Stimulated activated CD8-positive, alpha-beta memory T cell treated with anti-CD3 and anti-CD28 coated beads, Interleukin-2, amount 100 ng/mL, for 48 hours (primary cell): ENCODE data around the gene KMT2E.
"Not testable (repeated sequence)": the region's sequence is repeated elsewhere in the genome, so short reads cannot be mapped to it uniquely, and the experiment has no call there.

Source experiments
- DNase-seq, 2 donors: peaks; one replicate each; pipeline ENCODE4 v3.0.0-alpha.2; 2020; ENCODE audit warnings: low read depth in 2 of 2

The KMT2E gene

DNA sequence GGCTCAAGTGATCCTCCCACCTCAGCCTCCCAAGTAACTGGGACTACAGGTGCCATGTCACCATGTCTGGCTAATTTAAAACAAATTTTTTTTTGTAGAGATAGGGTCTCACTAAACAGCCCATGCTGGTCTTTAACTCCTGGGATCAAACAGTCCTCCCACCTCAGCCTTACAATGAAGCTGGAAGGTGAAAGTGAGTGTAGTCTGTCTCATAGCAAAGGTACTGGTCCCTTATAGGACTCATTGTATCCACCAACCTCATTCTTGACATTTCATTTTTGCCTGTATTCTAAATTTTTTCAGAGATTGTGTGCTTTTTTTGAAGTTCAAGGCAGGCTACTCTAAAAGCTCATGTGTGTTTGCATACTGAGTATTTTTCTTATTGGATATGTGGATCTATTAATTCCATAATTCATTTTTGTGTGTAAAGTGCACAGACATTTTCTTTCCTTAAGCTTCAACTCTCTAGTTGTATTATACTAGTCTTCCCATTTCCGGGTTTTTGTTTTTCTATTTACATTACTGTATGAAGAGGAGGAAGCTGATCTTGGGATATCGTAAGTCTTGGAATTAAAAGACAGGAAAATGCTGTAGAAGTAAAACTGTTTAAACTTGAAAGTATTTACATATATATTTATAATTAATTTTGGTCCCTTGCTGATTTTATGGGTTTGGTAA lies 13.3 kb downstream of the KMT2E start:
- no peak for DNase-seq

DNA sequence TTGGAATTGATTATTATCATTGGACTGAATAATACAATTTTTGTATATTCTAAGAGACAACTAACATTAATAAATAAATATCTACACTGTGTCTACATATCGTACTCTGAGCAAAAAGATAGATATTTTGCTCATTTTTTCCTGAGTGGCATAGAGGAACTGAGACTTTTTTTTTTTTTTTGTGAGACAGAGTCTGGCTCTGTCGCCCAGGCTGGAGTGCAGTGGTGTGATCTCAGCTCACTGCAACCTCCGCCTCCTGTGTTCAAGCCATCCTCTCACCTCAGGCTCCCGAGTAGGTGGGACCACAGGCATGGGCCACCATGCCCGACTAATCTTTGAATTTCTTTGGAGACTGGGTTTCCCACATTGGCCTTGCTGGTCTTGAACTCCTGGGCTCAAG lies 14.0 kb downstream of the KMT2E start:
- no peak for DNase-seq

DNA sequence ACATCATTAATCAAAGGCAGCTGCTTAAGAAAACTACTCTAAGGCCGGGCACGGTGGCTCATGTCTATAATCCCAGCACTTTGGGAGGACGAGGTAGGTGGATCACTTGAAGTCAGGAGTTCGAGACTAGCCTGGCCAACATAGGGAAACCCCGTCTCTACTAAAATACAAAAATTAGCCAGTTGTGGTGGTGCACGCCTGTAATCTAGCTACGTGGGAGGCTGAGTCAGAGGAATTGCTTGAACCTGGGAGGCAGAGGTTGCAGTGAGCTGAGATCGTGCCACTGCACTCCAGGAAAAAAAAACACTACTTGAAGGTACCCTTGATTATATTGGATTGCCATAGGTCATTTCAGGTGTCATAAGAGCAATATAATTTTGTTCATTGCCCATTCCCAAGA lies 14.9 kb downstream of the KMT2E start:
- DNase-seq = not testable (repeated sequence)

DNA sequence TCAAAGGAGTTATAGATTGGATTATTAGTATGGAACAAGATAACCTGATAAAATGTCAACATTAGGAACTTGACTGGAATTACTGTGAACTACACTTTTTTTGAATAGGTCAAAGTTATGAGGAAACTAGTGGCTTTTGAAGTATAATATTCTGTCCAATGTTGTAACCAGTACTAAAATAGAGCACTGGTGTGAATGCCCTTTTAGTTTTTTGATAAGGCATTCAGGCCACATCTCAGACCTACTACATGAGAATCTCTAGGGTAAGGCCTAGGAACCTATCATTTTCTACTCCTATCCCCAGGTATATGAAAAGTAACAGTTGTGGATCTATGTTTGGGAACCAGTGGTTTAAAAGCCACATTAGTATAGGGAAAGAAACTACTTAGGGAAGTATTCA lies 16.4 kb downstream of the KMT2E start:
- DNase-seq = no peak

DNA sequence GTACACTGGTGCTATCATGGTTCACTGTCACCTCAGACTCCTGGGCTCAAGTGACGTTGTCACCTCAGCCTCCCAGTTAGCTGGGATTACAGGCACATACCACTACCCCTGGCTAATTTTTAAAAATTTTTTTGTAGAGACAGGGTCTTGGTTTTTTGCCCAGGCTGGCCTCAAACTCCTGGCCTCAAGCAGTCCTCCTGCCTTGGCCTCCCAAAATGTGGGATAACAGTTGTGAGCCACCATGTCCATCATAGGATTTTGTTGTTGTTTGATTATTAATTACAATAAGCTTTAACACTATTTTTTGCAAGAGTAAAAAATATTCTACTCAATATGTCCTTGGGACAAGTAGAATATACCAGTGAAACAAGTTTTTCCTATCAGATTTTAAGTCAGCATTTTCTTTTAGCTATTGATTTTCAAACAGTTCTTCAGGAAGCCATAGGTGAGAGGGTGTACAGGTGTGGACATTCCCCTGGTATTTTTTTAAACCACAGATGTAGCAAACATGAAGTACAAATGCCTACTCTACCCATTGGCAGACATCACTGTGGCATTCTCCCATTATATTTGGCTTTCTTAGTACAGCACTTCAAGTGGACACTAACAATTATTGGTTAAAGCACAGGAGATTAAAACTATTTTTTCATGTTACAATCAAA lies 18.7 kb downstream of the KMT2E start:
- no peak for DNase-seq

DNA sequence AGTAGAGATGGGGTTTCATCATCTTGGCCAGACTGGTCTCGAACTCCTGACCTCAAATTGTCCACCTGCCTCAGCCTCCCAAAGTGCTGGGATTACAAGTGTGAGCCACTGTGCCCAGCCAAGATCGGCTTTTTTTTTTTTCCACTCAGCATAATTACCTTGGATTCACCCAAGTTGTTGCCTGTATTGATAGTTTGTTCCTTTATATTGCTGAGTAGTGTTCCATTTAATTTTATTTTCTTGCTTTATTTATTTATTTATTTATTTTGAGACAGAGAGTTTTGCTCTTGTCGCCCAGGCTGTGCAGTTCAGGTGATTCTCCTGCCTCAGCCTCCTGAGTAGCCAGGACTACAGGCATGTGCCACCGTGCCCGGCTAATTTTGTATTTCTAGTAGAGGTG lies 21.3 kb downstream of the KMT2E start:
- DNase-seq = no peak

DNA sequence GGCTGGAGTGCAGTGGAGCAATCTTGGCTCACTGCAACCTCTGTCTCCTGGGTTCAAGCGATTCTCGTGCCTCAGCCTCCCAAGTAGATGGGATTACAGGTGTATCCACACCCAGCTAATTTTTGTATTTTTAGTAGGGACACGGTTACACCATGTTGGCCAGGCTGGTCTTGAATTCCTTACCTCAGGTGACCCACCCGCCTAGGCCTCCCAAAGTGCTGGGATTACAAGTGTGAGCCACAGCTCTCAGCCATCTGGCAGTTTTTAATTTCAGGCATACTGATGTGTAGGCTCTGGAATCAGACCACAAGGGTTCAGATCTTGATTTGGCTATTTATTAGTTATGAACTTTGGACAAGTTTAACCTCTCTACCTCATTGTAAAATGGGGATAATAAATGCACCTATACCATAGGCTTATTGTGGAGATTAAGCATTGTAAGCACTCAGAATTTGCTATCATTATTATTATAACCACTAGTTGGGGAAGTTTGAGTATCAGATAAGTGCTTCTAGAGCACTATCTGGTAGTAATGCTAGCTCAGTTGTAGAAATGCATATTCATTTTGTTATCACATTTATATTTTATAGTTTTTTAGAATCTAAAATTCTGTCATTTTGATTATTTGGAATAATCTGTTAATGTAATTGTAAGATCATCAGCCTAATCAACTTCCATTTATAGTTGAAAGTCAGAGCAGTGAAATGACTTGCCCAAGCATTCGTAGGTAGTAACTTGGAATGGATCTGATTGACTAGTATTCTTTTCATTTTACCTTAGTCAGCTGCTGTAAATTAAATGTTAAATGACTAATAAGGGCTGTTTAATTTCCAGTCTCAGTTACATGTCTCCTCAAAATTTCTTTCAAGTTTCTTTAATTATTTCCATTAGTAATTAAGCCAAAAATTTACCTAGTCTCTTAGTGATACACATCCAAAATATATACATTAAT lies 22.5 kb downstream of the KMT2E start:
- no peak for DNase-seq

DNA sequence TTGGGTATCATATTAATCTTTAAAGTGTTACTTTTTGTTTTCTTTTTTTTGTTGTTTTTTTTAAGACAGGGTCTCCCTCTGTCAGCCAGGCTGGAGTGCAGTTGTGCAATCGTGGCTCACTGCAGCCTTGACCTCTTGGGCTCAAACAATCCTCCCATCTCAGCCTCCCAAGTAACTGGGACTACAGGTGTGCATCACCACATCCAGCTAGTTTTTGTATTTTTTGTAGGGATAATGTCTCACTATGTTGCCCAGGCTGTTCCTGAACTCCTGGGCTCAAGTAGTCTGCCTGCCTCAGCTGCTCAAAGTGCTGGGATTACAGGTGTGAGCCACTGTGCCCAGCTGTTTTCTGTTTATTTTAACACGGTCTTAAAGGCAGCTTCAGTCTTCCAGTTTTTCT lies 23.3 kb downstream of the KMT2E start:
- DNase-seq = no peak

DNA sequence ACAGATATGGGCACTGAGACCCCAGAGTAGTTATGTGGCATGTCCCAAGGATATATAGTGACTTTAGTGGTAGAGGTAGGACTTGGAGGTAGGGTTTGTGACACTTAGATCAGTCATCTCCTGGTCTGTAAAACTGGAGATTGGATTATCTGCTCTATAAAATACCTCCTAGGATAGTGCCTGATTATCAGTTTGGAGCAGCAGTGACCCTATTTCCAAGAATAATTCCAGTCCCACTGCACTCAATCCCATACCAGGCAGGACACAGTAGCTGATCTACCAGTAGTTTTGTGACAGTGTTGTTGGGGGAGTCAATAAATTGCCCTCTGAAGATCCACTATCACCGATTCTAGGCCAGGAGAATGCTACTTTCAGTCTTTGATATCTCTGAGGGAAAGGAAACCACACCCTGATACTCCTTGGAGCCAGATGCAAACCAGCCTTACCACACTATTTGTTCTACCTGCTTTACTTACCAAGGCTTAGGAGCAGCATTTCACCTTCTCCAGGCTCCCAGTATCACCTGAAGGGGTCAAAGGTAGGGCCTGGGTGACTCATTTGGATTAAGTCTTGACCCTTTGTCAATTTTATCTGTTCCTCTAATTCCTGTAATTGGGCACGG lies 30.6 kb downstream of the KMT2E start:
- no peak for DNase-seq

DNA sequence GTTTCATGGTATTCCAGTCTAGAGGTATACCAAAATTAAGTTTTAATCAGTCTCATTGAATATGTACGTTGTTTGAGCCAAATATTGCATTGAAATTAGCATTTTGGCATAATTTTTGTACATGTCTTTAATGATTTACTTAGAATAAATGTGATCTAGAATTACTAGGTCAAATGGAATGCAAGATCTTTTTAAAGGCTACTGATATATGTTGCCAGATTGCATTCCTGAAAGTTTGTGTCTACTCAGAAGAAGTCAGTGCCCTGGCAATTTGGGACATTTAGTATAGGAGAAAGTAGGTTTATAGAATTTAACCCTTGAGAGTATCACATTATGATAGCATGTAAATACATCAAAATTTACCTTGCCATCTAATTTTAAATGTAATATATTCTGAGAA lies 32.4 kb downstream of the KMT2E start:
- no peak for DNase-seq

DNA sequence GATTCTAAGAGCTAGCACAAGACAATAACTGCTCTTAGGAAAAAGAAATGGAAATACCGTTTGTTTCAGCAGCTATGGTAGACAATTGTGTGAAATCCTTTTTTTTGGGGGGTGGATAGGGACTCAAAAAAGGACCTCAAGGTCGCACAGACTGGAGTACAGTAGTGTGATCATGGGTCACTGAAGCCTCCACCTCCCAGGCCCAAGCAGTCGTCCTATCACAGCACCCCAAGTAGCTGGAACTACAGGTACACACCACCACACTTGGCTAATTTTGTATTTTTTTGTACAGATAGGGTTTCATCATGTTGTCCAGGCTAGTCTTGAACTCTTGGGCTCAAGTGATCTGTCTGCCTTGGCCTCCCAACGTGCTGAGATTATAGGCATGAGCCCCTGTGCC lies 33.9 kb downstream of the KMT2E start:
- DNase-seq = no peak

DNA sequence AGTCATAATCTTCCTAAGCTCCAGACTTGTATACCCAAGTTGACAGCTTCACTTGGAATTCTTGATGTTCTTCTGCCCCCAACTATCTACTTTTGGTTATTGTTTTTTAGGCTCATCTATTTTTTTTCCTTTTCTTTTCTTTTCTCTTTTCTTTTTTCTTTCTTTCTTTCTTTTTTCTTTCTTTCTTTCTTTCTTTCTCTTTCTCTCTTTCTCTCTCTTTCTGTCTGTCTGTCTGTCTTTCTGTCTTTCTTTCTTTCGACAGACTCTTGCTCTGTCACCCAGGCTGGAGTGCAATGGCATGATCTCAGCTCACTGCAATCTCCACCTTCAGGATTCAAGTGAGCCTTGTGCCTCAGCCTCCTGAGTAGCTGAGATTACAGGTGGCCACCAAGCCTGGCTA lies 36.5 kb downstream of the KMT2E start:
- DNase-seq = no peak

DNA sequence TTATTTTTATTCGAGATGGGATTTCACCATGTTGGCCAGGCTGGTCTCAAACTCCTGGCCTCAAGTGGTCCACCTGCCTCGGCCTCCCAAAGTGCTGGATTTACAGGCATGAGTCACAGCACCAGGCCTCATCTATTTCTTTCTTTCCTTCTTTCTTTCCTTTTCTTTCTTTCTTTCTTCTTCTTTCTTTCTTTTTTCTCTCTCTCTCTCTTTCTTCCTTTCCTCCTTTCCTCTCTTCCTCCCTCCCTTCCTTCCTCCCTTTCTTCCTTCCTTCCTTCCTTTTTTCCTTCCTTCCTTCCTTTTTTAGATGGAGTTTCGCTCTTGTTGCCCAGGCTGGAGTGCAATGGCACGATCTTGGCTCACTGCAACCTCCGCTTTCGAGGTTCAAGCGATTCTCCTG lies 36.9 kb downstream of the KMT2E start:
- DNase-seq = not testable (repeated sequence)

DNA sequence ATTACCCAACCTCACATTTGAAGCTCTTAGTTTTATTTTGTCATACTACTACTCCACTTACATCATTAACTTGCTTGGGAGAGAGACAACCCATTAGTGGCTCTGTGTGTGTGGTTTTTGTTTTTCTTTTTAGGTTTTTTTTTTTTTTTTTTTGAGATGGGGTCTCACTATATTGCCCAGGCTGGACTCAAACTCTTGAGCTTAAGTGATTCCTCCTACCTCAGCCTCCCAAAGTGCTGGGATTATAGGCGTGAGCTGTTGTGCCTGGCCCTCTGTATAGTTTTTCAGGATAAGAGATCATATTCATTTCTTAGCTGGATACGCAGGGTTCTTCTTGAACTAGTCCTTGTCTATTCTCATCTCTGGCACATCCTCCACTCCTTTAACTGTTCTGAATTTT lies 41.1 kb downstream of the KMT2E start:
- no peak for DNase-seq

DNA sequence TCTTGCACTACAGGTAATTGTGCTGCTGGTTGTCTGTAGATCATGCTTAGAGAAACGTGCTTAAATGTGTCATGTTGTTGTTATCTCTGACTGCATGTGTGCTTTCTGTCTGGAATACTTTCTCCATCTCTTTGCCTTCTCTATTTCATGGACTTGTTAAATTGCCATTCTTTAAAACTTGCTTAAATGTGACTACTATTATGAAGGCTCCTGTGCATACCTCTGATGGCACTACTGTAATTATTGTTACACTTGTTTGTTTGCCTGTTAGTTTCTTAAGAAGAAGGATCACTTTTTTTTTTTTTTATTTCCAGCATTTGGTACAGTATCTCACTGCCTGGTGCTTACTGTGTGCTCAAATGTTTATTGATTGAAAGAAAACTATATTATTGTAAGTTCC lies 41.6 kb downstream of the KMT2E start:
- DNase-seq = no peak

DNA sequence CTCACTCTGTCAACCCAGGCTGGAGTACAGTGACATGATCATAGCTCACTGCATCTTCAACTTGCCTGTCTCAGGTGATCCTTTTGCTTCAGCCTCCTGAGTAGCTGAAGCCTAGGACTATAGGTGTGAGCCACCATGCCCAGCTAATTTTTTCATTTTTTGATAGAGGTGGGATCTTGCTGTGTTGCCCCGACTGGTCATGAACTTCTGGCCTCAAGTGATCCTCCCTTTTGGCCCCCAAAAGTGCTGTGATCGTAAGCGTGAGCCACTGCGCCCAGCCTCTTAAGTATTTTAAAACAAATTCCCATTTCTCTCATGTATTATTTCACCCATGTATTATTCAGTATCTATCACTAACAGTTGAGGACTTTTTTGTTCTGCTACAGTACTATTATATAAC lies 43.5 kb downstream of the KMT2E start:
- DNase-seq = no peak

DNA sequence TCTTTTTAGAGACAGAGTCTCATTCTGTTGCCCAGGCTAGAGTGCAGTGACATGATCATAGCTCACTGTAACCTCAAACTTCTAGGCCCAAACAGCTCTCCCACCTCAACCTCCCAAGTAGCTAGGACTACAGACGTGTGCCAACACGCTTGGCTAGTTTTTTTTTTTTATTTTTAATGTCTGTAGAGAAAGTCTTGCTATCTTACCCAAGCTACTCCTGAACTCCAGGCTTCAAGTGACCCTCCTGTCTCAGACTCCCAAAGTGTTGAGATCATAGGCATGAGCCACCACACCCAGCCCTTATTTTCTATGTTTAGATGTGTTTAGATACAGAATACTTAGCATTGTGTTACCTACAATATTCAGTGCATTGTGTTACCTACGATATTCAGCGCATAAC lies 46.4 kb downstream of the KMT2E start:
- no peak for DNase-seq

DNA sequence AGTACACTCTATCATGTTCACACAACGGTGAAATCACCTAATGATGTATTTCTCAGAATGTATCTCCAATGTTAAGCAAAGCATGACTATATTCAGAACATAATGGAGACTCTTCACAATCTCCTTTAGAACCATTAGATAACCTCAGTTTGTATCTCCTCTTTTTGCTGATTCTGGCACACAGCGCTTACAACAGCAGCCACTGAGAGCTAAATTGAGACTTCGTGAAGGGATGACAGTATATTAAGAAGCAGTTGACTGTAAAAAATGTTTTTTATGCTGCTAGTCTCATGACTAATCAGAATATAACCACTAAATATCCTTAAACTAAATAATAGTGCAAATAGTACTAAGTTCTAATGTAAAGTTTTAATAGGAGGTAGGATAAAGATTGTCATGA lies 46.9 kb downstream of the KMT2E start:
- no peak for DNase-seq

DNA sequence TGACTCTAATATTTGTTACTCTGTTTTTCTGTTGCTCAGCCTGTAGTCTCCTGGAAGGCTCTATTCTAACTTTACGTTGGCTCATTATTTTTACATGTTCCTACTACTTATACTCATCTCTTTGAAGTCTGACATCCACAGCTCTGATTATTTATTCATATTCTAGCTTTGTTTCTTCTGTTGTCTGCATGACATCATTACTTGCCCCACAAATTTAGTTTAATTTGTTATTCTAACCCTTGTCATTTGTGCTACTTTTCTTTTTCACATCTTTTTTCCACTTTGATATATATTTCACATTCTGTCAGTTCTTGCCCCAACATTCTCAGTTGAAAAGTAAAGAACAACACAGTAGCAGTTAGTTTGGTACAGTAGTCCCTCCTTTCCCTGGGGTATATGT lies 51.1 kb downstream of the KMT2E start:
- no peak for DNase-seq

DNA sequence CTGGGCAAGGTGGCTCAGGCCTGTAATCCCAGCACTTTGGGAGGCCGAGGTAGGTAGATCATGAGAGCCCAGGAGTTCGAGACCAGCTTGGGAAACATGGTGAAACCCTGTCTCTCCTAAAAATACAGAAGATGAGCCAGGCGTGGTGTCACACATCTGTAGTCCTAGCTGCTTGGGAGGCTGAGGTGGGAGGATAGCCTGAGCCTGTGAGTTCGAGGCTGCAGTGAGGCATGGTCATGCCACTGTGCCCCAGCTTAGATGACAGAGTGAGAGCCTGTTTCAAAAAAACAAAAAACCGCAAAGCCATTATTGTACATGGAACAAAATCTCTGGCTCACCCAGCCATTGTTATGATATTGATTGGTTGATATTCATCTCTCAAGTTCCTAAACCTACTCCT lies 53.7 kb downstream of the KMT2E start:
- DNase-seq = no peak

DNA sequence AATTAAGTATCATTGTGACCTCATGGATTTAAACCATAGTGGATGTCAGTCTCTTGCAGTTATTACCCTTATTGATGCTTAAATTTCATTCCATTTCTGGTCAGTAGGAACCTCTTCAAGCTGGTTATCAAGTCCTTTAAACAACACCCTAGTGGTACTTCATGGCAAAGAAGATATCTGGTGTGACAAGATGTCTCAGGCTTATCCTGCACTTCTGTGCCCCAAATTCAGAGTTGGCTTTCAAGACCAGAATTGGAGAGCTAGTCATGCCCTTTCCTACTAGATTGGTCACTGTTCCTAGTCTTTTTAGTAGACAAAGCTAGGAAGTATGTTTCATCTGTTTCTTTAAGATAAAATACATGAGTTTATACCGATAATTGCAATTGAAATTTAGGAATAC lies 54.9 kb downstream of the KMT2E start:
- DNase-seq = no peak

DNA sequence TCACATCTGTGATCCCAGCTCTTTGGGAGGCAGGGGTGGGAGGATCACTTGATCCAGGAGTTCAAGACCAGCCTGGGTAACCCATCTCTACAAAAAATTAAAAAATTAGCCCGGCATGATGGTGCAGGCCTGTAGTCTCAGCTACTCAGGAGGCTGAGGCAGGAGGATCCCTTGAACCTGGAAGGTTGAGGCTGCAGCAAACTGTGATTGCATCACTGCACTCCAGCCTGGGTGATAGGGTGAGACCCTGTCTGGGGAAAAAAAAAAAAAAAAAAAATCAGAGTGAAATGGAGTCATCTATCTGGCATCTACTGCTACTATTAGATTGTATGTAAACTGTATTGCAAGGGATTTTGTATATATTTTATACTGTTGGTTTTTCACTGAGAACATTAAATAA lies 59.1 kb downstream of the KMT2E start:
- no peak for DNase-seq
